Limb (tissue), 2 donors: ENCODE measurements around the gene CCDC9B.

Experiments used
- DNase-seq, 2 donors: peaks; one replicate each; pipeline ENCODE4 v3.0.0-alpha.2; 2016; ENCODE audit errors: extremely low spot score in 2 of 2

The CCDC9B gene

GRCh38 chr15:40293006-40293405 is 47.7 kb downstream of the CCDC9B start:
- no peak for DNase-seq

- no peak for DNase-seq
Measured at GRCh38 chr15:40292246-40292645, 48.5 kb downstream of the CCDC9B start.

- DNase-seq = peak in 1 of 2 donors; percentile 74
Measured at GRCh38 chr15:40290918-40291574, 49.7 kb downstream of the CCDC9B start.

- peak in 1 of 2 donors; percentile 49 for DNase-seq
Measured at GRCh38 chr15:40290545-40290917, 50.2 kb downstream of the CCDC9B start.

GRCh38 chr15:40289140-40289775 is 51.5 kb downstream of the CCDC9B start:
- no peak for DNase-seq

GRCh38 chr15:40287968-40288367 is 52.8 kb downstream of the CCDC9B start:
- DNase-seq = no peak

GRCh38 chr15:40287505-40287904 is 53.2 kb downstream of the CCDC9B start:
- DNase-seq = no peak

- DNase-seq = no peak
Measured at GRCh38 chr15:40286794-40287193, 53.9 kb downstream of the CCDC9B start.

GRCh38 chr15:40286061-40286532 is 54.6 kb downstream of the CCDC9B start:
- DNase-seq = no peak

- DNase-seq = no peak
Measured at GRCh38 chr15:40285554-40286011, 55.2 kb downstream of the CCDC9B start.

GRCh38 chr15:40285151-40285550 is 55.6 kb downstream of the CCDC9B start:
- DNase-seq = no peak

- no peak for DNase-seq
Measured at GRCh38 chr15:40283615-40284300, 57.0 kb downstream of the CCDC9B start.

GRCh38 chr15:40282869-40283614 is 57.7 kb downstream of the CCDC9B start, which contains the start of gene ANKRD63:
Gene ANKRD63, minus strand, starts transcription at chr15:40283064. Its CDS starts 478 bp downstream, at chr15:40282586.
- DNase-seq = peak in 1 of 2 donors; percentile 65

- DNase-seq = peak in 1 of 2 donors; percentile 60
Measured at GRCh38 chr15:40282147-40282868, 58.4 kb downstream of the CCDC9B start.

GRCh38 chr15:40281801-40282146 is 59.0 kb downstream of the CCDC9B start:
- DNase-seq = no peak
